GM18499 (cell line): Measurements from ENCODE around the gene RIPK3.
A peak's percentile ranks its signal among the peaks of the same experiment; 100 is the strongest.
"Not testable (repeated sequence)": the region's sequence is repeated elsewhere in the genome, so short reads cannot be mapped to it uniquely, and the experiment has no call there.

Experiments used
- ATAC-seq: cut with Tn5 transposase; IDR thresholded peaks from one replicate; pipeline ENCODE4 v1.9.1; 2021; ENCODE audit warnings: moderate number of reproducible peaks; ENCODE audit not compliant: insufficient read depth, unreplicated experiment

The RIPK3 gene

GRCh38 chr14:24349742-24350141 lies 10.0 kb upstream of the RIPK3 start:
- ATAC-seq, result no peak

GRCh38 chr14:24348186-24348585 lies 8.4 kb upstream of the RIPK3 start:
- no peak for ATAC-seq

- ATAC-seq, result no peak
Observed at GRCh38 chr14:24347134-24347533, 7.3 kb upstream of the RIPK3 start.

- no peak for ATAC-seq
Observed at GRCh38 chr14:24343795-24344660, 4.2 kb upstream of the RIPK3 start.

GRCh38 chr14:24342889-24343288 lies 3.1 kb upstream of the RIPK3 start:
- no peak for ATAC-seq

GRCh38 chr14:24340606-24341005 lies 815 bp upstream of the RIPK3 start:
- no peak for ATAC-seq

- ATAC-seq, result no peak
Observed at GRCh38 chr14:24338843-24339242, 948 bp downstream of the RIPK3 start.

- ATAC-seq, result no peak
Observed at GRCh38 chr14:24337824-24338175, 2.0 kb downstream of the RIPK3 start.

GRCh38 chr14:24337144-24337823 lies 2.5 kb downstream of the RIPK3 start:
- no peak for ATAC-seq

GRCh38 chr14:24335461-24336171 lies 4.2 kb downstream of the RIPK3 start:
- ATAC-seq, result no peak

- ATAC-seq, result no peak
Observed at GRCh38 chr14:24334431-24335291, 5.1 kb downstream of the RIPK3 start, which contains the start of gene ADCY4. TSS of gene ADCY4 (minus strand) at chr14:24335071. CDS start at chr14:24334652, 419 bp downstream.

- peak; percentile 46 for ATAC-seq
Observed at GRCh38 chr14:24332268-24332993, 7.4 kb downstream of the RIPK3 start.

GRCh38 chr14:24331731-24332267 lies 8.0 kb downstream of the RIPK3 start:
- ATAC-seq, result no peak

- no peak for ATAC-seq
Observed at GRCh38 chr14:24330973-24331674, 8.7 kb downstream of the RIPK3 start.

GRCh38 chr14:24329736-24330135 lies 10.1 kb downstream of the RIPK3 start:
- no peak for ATAC-seq

GRCh38 chr14:24329073-24329663 lies 10.6 kb downstream of the RIPK3 start:
- ATAC-seq, result no peak

GRCh38 chr14:24327914-24328313 lies 11.9 kb downstream of the RIPK3 start:
- ATAC-seq, result not testable (repeated sequence)

- ATAC-seq, result no peak
Observed at GRCh38 chr14:24327303-24327702, 12.5 kb downstream of the RIPK3 start.
